HG03039 (cell line): Measurements from ENCODE around the gene NRBP1.
"Not testable (repeated sequence)": the region's sequence is repeated elsewhere in the genome, so short reads cannot be mapped to it uniquely, and the experiment has no call there.

Experiments
- ATAC-seq: cut with Tn5 transposase; IDR thresholded peaks from one replicate; pipeline ENCODE4 v1.9.1; 2021; ENCODE audit warnings: mild to moderate bottlenecking, moderate library complexity; ENCODE audit not compliant: unreplicated experiment

Gene NRBP1

DNA sequence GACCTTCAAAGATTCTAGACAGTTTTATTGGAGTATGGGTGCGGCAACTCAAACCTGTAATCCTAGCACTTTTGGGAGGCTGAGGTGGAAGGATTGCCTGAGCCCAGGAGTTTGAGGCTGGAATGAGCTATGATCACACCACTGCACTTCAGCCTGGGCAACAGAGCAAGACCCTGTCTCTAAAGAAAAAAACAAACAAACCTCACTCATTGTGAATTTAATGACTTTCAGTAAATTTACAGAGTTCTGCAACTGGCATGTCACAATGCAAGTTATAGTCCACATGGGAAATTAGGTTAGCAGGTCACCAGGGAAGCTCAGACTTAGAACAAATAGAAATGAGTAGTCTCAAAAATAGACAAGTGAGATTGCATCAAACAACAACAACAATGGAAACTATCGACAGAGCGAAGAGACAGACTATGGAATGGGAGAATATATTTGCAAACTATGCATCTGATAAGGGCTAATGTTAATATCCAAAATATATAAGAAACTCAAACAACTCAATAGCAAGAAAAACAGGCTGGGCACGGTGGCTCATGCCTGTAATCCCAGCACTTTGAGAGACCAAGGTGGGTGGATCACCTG lies 6.7 kb upstream of the NRBP1 start:
- ATAC-seq, result no peak

DNA sequence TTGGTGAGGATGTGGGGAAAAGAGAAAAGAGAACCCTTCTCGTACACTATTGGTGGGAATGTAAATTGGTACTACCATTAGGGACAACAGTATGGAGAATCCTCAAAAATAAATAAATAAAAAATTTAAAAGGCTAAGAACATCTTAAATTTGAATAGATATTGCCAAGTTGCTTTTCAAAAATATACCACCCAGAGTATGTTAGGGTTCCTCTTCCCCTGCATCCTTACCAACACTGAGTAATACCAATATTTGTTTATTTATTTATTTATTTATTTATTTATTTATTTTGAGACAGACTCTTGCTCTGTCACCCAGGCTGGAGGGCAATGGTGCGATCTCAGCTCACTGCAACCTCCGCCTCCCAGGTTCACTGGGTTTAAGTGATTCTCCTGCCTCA lies 5.5 kb upstream of the NRBP1 start:
- ATAC-seq, result no peak

- ATAC-seq, result not testable (repeated sequence)
Measured at GRCh38 chr2:27425039-27425438, 3.4 kb upstream of the NRBP1 start.

- no peak for ATAC-seq
Measured at GRCh38 chr2:27427863-27428212, 593 bp upstream of the NRBP1 start.

- peak; percentile 70 for ATAC-seq
Measured at GRCh38 chr2:27428978-27429541, 629 bp downstream of the NRBP1 start.

DNA sequence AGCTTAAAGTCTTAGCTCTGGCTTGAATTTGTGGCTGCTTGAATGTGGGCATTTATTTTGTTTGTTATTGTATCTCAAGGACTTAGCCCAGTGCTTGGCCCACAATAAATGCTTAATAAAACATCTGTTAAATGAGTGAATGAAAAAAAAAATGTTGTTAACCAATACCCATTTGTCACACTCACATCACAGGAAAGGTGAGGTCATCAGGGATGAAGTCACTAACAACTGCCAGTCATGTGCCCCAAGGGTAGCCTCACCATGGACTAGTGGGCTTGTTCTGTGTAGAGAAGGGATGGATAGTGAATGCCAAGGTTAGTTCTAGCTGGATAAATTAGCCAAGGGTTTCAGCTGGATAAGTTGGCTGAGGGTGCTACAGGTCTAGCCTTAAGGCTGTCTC lies 3.0 kb downstream of the NRBP1 start:
- no peak for ATAC-seq

DNA sequence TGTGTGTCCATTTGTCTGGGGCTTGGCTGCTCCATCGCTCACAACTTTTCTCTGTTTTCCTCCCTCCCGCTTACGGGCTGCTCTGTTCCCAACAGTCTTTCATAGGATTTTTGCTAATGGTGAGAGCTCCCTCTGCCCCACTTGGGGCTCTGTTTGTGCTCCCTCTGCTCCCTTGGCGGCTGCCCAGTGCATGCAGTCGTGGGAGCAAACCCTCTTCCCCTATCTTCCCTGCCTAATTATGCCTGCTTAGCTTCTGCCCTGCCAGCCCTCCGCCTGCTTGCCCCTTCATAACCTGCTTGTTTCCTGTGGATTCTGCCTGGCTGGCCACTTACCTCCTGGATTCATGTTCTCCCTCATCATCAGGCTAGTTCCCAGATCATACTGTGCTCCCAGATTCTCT lies 7.2 kb downstream of the NRBP1 start:
- no peak for ATAC-seq

DNA sequence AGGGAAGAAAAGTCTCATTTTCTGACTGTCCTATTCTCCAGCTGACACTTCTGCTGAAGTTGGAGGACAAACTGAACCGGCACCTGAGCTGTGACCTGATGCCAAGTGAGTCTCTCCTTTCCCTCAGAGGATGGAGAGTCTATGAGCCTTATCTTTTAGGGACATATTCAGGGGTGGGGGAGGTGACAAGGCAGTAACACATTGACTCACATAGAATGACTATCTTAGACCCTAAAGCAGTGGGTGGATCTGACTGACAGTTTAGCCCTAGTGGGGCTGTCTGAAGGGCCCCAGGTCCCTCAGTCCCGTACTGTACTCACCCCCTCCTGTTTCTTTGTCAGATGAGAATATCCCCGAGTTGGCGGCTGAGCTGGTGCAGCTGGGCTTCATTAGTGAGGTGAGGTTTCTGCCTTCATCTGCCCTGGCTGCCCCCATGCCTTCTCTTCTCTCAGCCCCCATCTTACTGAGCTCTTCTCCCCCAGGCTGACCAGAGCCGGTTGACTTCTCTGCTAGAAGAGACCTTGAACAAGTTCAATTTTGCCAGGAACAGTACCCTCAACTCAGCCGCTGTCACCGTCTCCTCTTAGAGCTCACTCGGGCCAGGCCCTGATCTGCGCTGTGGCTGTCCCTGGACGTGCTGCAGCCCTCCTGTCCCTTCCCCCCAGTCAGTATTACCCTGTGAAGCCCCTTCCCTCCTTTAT lies 12.9 kb downstream of the NRBP1 start:
- no peak for ATAC-seq

DNA sequence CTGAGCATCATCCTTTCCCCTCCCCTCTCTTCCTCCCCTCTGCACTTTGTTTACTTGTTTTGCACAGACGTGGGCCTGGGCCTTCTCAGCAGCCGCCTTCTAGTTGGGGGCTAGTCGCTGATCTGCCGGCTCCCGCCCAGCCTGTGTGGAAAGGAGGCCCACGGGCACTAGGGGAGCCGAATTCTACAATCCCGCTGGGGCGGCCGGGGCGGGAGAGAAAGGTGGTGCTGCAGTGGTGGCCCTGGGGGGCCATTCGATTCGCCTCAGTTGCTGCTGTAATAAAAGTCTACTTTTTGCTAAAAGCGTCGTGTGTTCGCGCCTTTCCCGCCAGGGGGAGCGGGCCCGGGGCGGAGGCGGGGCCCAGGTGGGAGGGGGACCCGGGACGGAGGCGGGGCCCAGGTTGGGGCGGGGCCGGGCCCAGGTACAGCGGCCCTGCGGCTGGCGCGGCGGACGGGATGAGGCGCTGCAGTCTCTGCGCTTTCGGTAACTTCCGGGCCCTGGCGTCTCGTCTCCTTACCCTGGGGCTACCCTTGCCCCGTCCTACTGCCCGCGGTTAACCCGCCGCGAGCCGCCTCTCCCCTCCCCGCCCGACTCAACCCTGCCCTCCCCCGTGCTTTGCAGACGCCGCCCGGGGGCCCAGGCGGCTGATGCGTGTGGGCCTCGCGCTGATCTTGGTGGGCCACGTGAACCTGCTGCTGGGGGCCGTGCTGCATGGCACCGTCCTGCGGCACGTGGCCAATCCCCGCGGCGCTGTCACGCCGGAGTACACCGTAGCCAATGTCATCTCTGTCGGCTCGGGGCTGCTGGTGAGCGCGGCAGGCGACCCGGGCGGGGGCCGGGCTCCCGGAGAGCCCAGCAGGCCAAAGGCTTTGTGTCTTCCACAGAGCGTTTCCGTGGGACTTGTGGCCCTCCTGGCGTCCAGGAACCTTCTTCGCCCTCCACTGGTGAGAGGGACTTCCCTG lies 13.8 kb downstream of the NRBP1 start, which contains the start of gene KRTCAP3:
TSS of gene KRTCAP3 (plus strand) at position 424 of the 962 bp plus-strand sequence. CDS start at position 456, 32 bp downstream.
- ATAC-seq, result no peak

DNA sequence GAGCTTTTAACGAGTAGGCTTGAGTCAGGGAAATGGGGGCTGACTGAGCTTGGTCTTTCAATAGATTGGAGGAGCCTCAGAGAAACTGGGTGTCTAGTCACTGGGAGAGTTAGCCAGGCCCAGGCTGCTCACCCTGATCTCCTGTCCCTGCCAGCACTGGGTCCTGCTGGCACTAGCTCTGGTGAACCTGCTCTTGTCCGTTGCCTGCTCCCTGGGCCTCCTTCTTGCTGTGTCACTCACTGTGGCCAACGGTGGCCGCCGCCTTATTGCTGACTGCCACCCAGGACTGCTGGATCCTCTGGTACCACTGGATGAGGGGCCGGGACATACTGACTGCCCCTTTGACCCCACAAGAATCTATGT lies 14.5 kb downstream of the NRBP1 start:
- ATAC-seq, result no peak

DNA sequence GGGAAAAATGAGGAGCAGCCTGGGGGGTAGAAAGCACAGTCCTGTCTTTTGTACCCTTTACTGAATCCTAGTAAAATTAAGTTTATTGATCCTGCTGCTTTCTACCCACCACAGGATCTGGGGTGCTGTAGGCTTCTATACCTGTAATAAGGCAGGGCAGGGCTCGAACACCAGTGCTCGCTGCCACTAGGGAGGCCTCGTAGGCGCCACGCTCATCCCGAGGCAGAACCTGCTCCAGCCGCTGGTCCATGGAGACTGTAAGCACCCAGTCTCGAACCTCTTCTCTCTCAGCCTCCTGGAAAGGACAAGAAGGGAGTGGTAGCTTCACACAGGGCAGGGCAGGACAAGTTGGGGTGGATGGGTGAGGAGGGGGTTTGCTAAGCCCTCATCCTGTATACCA lies 16.7 kb downstream of the NRBP1 start:
- no peak for ATAC-seq

GRCh38 chr2:27445615-27446014 lies 17.2 kb downstream of the NRBP1 start:
- no peak for ATAC-seq

GRCh38 chr2:27446057-27446456 lies 17.6 kb downstream of the NRBP1 start:
- no peak for ATAC-seq

GRCh38 chr2:27448381-27448780 lies 19.9 kb downstream of the NRBP1 start:
- no peak for ATAC-seq

- ATAC-seq, result no peak
Measured at GRCh38 chr2:27451095-27451494, 22.7 kb downstream of the NRBP1 start.

DNA sequence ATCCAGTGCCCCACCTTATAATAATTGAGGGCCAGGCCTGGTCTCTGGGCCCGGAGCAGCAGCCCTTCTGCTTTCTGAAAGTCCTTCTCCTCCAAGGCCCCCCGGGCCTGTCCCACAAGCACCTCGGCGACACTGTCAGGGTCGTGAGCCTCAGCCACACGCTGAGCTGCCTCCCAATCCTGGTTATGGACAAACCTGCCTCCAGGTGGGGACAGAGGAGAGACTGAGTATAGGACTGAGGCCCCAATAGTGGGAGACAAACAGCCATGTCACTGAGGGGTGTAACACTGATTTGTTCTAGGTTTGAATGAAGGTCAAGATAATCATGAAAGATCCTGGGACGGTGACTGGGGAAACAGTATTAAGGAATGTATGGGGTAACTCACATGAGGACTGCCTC lies 25.5 kb downstream of the NRBP1 start:
- no peak for ATAC-seq

GRCh38 chr2:27461118-27461517 lies 32.7 kb downstream of the NRBP1 start:
- ATAC-seq, result no peak

- ATAC-seq, result no peak
Measured at GRCh38 chr2:27464443-27464842, 36.0 kb downstream of the NRBP1 start.

DNA sequence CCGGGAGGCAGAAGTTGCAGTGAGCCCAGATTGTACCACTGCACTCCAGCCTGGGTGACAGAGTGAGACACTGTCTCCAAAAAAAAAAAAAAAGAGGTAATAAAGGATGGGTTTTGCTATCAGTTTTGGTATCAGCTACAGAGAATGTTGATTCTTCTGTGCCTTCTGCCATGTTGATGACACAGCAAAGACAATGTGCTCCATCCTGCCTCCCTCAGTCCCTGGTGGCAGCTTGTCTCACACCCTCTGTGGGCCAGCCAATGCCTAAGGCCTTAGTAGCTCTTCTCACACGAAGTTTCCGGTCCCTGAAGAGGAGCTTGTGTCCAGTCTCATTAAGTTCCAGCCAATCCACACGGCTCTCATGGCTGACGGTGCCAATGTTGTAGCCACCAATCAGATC lies 43.5 kb downstream of the NRBP1 start:
- ATAC-seq, result no peak

- no peak for ATAC-seq
Measured at GRCh38 chr2:27485496-27485895, 57.1 kb downstream of the NRBP1 start.

- ATAC-seq, result peak; percentile 3
Measured at GRCh38 chr2:27489118-27489497, 60.7 kb downstream of the NRBP1 start.
